H1 (cell line): ENCODE measurements around the gene TLL1. TPM values are rescaled to one million over a fixed set of nuclear protein-coding genes. Genes with fewer than 3 reads are reported as not detected.

Experiments used
- CTCF ChIA-PET: fragments of 300-600 bp; sonication (Branson Sonifier 250); formaldehyde crosslinking; loops from one replicate; lab custom pipeline; 2021; ENCODE audit not compliant: partially characterized antibody; lab: Charles Lee
- POLR2A ChIA-PET: fragments of 300-600 bp; sonication (Branson Sonifier 250); formaldehyde crosslinking; loops from one replicate; lab custom pipeline; 2021; ENCODE audit warnings: inconsistent platforms; ENCODE audit not compliant: partially characterized antibody; lab: Charles Lee
- DNase-seq, 2 experiments: peaks; one replicate each; pipeline versions ENCODE4 v3.0.0 to v3.0.0-alpha.2; 2010 to 2022; ENCODE audit warnings: low spot score in 2 of 2, low read depth in 1 of 2, mixed read lengths in 1 of 2
- FAIRE-seq: peaks from 2 replicates; lab custom pipeline; 2011; peaks lifted over from hg19 to GRCh38; lab: Jason Lieb, UNC
- H2AFZ ChIP-seq: 2 replicates; pipeline ENCODE4 v1.8.1; 2012; ENCODE audit warnings: low read length, inconsistent platforms
- H2AK5ac ChIP-seq: 2 replicates; pipeline ENCODE4 v1.6.1; 2013; ENCODE audit warnings: low read depth, low read length
- H2BK120ac ChIP-seq: replicated peaks from 2 replicates; pipeline ENCODE3; 2013; ENCODE audit warnings: low read depth, low read length, inconsistent platforms
- H2BK12ac ChIP-seq: 2 replicates; pipeline ENCODE4 v1.6.1; 2013; ENCODE audit warnings: low read depth, low read length
- H2BK15ac ChIP-seq: 2 replicates; pipeline ENCODE4 v1.6.1; 2013; ENCODE audit warnings: low read length
- H2BK20ac ChIP-seq: 2 replicates; pipeline ENCODE4 v1.6.1; 2013; ENCODE audit warnings: low read length
- H2BK5ac ChIP-seq: 2 replicates; pipeline ENCODE4 v1.6.1; 2013; ENCODE audit warnings: low read depth, low read length
- H3K14ac ChIP-seq: 2 replicates; pipeline ENCODE4 v1.6.1; 2013; ENCODE audit warnings: inconsistent platforms; ENCODE audit not compliant: insufficient read length
- H3K18ac ChIP-seq: 2 replicates; pipeline ENCODE4 v1.6.1; 2013; ENCODE audit warnings: low read length; ENCODE audit errors: extremely low read depth
- H3K23ac ChIP-seq: 2 replicates; pipeline ENCODE4 v1.6.1; 2013; ENCODE audit warnings: inconsistent platforms; ENCODE audit not compliant: insufficient read length
- H3K23me2 ChIP-seq: 2 replicates; pipeline ENCODE4 v1.6.1; 2013; ENCODE audit warnings: low read depth, low read length
- H3K27ac ChIP-seq: 2 replicates; pipeline ENCODE4 v1.6.1; 2011; ENCODE audit warnings: low read depth, low read length, inconsistent platforms
- H3K27me3 ChIP-seq, 4 experiments: replicated peaks in 1 of 4; 1 replicate in 1 of 4; 2 replicates in 3 of 4; pipeline versions ENCODE4 v1.6.1 to v1.8.1; 2011 to 2013; ENCODE audit warnings: low read length in 3 of 4, mild to moderate bottlenecking in 3 of 4, inconsistent platforms in 2 of 4, mixed read lengths in 2 of 4, moderate library complexity in 1 of 4; ENCODE audit not compliant: control insufficient read depth in 3 of 4, insufficient read depth in 3 of 4; ENCODE audit errors: extremely low read depth in 1 of 4
- H3K36me3 ChIP-seq, 4 experiments: 2 replicates each; pipeline versions ENCODE4 v1.6.1 to v1.8.1; 2011 to 2013; ENCODE audit warnings: mild to moderate bottlenecking in 4 of 4, low read length in 3 of 4, moderate library complexity in 2 of 4, control low read depth in 1 of 4, inconsistent platforms in 1 of 4; ENCODE audit not compliant: insufficient read depth in 4 of 4, control insufficient read depth in 2 of 4
- H3K4ac ChIP-seq: replicated peaks from 2 replicates; pipeline ENCODE3; 2013; ENCODE audit warnings: low read length, low read depth, mixed read lengths, inconsistent platforms; ENCODE audit not compliant: insufficient read length
- H3K4me1 ChIP-seq, 4 experiments: replicated peaks in 1 of 4; 1 replicate in 1 of 4; 2 replicates in 3 of 4; pipeline versions ENCODE4 v1.6.1 to v1.8.1; 2011 to 2013; ENCODE audit warnings: low read length in 3 of 4, inconsistent platforms in 2 of 4, mixed read lengths in 1 of 4; ENCODE audit not compliant: insufficient read depth in 4 of 4, control insufficient read depth in 3 of 4
- H3K4me2 ChIP-seq, 2 experiments: 2 replicates each; pipeline versions ENCODE4 v1.6.1 to v1.8.1; 2011 to 2013; ENCODE audit warnings: low read depth in 2 of 2, low read length in 2 of 2, control low read depth in 1 of 2, inconsistent platforms in 1 of 2, mild to moderate bottlenecking in 1 of 2; ENCODE audit not compliant: insufficient read depth in 1 of 2
- H3K4me3 ChIP-seq, 4 experiments: fragments of 200-600, 300-600 bp in 1 of 4; sonication (generic), shearing (Covaris generic), sonication (Bioruptor Twin) in 1 of 4; 2 replicates each; pipeline versions ENCODE4 v1.5.1 to v1.8.1; 2011 to 2016; ENCODE audit warnings: low read length in 4 of 4, low read depth in 3 of 4, control low read depth in 2 of 4, inconsistent platforms in 2 of 4, mild to moderate bottlenecking in 2 of 4, mixed read lengths in 1 of 4, moderate library complexity in 1 of 4; ENCODE audit not compliant: insufficient read depth in 2 of 4; ENCODE audit errors: extremely low read depth in 1 of 4
- H3K56ac ChIP-seq: replicated peaks from 2 replicates; pipeline ENCODE3; 2013; ENCODE audit warnings: low read depth, mild to moderate bottlenecking, mixed read lengths, low read length, inconsistent platforms; ENCODE audit not compliant: insufficient read length
- H3K79me1 ChIP-seq: 2 replicates; pipeline ENCODE4 v1.6.1; 2013; ENCODE audit warnings: low read depth, low read length, control low read depth
- H3K79me2 ChIP-seq, 2 experiments: 2 replicates each; pipeline versions ENCODE4 v1.6.1 to v1.8.1; 2012 to 2013; ENCODE audit warnings: low read length in 2 of 2, mild to moderate bottlenecking in 2 of 2, inconsistent platforms in 1 of 2; ENCODE audit not compliant: insufficient read depth in 2 of 2, control insufficient read depth in 1 of 2
- H3K9ac ChIP-seq, 4 experiments: replicated peaks in 1 of 4; 1 replicate in 1 of 4; 2 replicates in 3 of 4; pipeline versions ENCODE4 v1.6.1 to v1.8.1; 2011 to 2013; ENCODE audit warnings: low read depth in 3 of 4, low read length in 3 of 4, control low read depth in 2 of 4, mild to moderate bottlenecking in 2 of 4, moderate library complexity in 2 of 4, inconsistent platforms in 1 of 4; ENCODE audit errors: extremely low read depth in 1 of 4
- H3K9me3 ChIP-seq, 2 experiments: 2 replicates each; pipeline versions ENCODE4 v1.6.1 to v1.8.1; 2012 to 2013; ENCODE audit warnings: mild to moderate bottlenecking in 2 of 2, moderate library complexity in 2 of 2, control low read depth in 1 of 2, inconsistent platforms in 1 of 2, low read depth in 1 of 2, low read length in 1 of 2, mixed read lengths in 1 of 2; ENCODE audit not compliant: insufficient read depth in 2 of 2
- H4K20me1 ChIP-seq, 2 experiments: replicated peaks in 1 of 2; 2 replicates each; pipeline versions ENCODE3 to v1.8.1; 2011 to 2013; ENCODE audit warnings: inconsistent platforms in 2 of 2, low read length in 2 of 2, mild to moderate bottlenecking in 1 of 2; ENCODE audit not compliant: insufficient read depth in 2 of 2, control insufficient read depth in 1 of 2
- H4K5ac ChIP-seq: 2 replicates; pipeline ENCODE4 v1.6.1; 2013; ENCODE audit warnings: low read length, low read depth, mixed read lengths, inconsistent platforms; ENCODE audit not compliant: insufficient read length
- H4K8ac ChIP-seq: 2 replicates; pipeline ENCODE4 v1.8.0; 2013; ENCODE audit warnings: mild to moderate bottlenecking, moderate library complexity, low read length, inconsistent platforms; ENCODE audit not compliant: insufficient read depth; ENCODE audit errors: extremely low read depth
- H4K91ac ChIP-seq: replicated peaks from 2 replicates; pipeline ENCODE3; 2013; ENCODE audit warnings: low read length, mixed read lengths, inconsistent platforms; ENCODE audit not compliant: insufficient read length
- CBX8 ChIP-seq: fragments of 300-800, 300-1000 bp; sonication (generic); IDR thresholded peaks from 2 replicates; pipeline ENCODE4 v1.7.1; 2016; ENCODE audit warnings: low read depth, low read length, borderline replicate concordance
- CTBP2 ChIP-seq: IDR thresholded peaks from 2 replicates; pipeline ENCODE4 v1.7.0; 2011; ENCODE audit warnings: borderline replicate concordance, mild to moderate bottlenecking, moderate library complexity, mixed read lengths, low read length; ENCODE audit not compliant: insufficient read depth, insufficient read length
- FOSL1 ChIP-seq: IDR thresholded peaks from 2 replicates; pipeline ENCODE4 v1.6.1; 2011; ENCODE audit warnings: mild to moderate bottlenecking, low read depth, low read length, moderate library complexity; ENCODE audit not compliant: insufficient read depth
- KDM4A ChIP-seq: IDR thresholded peaks from one replicate; pipeline ENCODE4 v1.7.1; 2012; ENCODE audit warnings: low read depth, mild to moderate bottlenecking, moderate library complexity, low read length, inconsistent platforms; ENCODE audit not compliant: severe bottlenecking
- MAX ChIP-seq: IDR thresholded peaks from 2 replicates; pipeline ENCODE4 v1.6.1; 2012; ENCODE audit warnings: inconsistent platforms
- SAP30 ChIP-seq: fragments of 300-600 bp; sonication (generic); IDR thresholded peaks from 2 replicates; pipeline ENCODE4 v1.7.1; 2012; ENCODE audit warnings: low read length, moderate library complexity, mild to moderate bottlenecking, inconsistent platforms; ENCODE audit not compliant: insufficient read depth, insufficient replicate concordance
- SIN3A ChIP-seq, 2 experiments: IDR thresholded peaks in 1 of 2; conservative IDR thresholded peaks in 1 of 2; 2 replicates each; pipeline ENCODE4 v1.6.1; 2011 to 2012; ENCODE audit warnings: low read length in 2 of 2, improper control_type of control experiment in 1 of 2, low read depth in 1 of 2, mild to moderate bottlenecking in 1 of 2
- SP4 ChIP-seq: IDR thresholded peaks from 2 replicates; pipeline ENCODE4 v1.6.1; 2012; ENCODE audit warnings: low read length, inconsistent platforms
- WGBS, 2 experiments: shearing (Covaris generic) in 1 of 2; methylation state at CpG; one replicate each; pipeline versions ENCODE4 v1.1.6 to v1.1.7; 2013 to 2015; ENCODE audit warnings: low lambda C conversion rate in 2 of 2, mixed read lengths in 2 of 2, inconsistent platforms in 1 of 2, low coverage in 1 of 2, missing lambda C conversion rate in 1 of 2; ENCODE audit not compliant: insufficient replicate concordance in 2 of 2, insufficient coverage in 1 of 2, insufficient read length in 1 of 2; ENCODE audit errors: extremely low coverage in 1 of 2, missing lambda C conversion rate in 1 of 2; 5-methylcytosine and 5-hydroxymethylcytosine counted together
- polyA plus RNA-seq, 7 experiments: library from polyadenylated mRNA; depleted of rRNA in 3 of 7; stranded (reverse) in 5 of 7; unstranded in 2 of 7; fragments of >200 nt in 5 of 7; fragments of 200-250 nt in 2 of 7; gene quantifications; 1 replicate in 5 of 7; 2 replicates in 1 of 7; 4 replicates in 1 of 7; pipeline versions ENCODE4 v1.2.1 to v1.2.3, GENCODE V29; 2011 to 2013; ENCODE audit warnings: missing spikeins in 2 of 7, mixed read lengths in 2 of 7
- total RNA-seq: library from RNA; stranded (reverse); fragmentation: NEBNext Ultra II Directional; extraction: Animal tissue kit (Norgen Biotek cat#: 25700); gene quantifications from 2 replicates; pipeline ENCODE4 v1.2.1, GENCODE V29; 2021
- TF ChIP-seq, protein P1 (sequence below): IDR thresholded peaks from 2 replicates; pipeline ENCODE4 v1.6.1; 2011; ENCODE audit warnings: low read length, improper control_type of control experiment
- TF ChIP-seq, protein P2 (sequence below), 3 experiments: IDR thresholded peaks; 1 replicate in 2 of 3; 2 replicates in 1 of 3; pipeline versions ENCODE4 v1.5.1 to v1.6.1; 2011; ENCODE audit warnings: low read length in 3 of 3, mild to moderate bottlenecking in 3 of 3, inconsistent platforms in 2 of 3, low read depth in 1 of 3, moderate library complexity in 1 of 3; ENCODE audit not compliant: insufficient read depth in 1 of 3; ENCODE audit errors: control extremely low read depth in 1 of 3

Gene TLL1
- total and polyA plus RNA-seq, 2 of the 8 experiments (the other 6 are each of a cell fraction or from before 2014, with no cell fraction given): 0.18 to 1.1 TPM

DNA sequence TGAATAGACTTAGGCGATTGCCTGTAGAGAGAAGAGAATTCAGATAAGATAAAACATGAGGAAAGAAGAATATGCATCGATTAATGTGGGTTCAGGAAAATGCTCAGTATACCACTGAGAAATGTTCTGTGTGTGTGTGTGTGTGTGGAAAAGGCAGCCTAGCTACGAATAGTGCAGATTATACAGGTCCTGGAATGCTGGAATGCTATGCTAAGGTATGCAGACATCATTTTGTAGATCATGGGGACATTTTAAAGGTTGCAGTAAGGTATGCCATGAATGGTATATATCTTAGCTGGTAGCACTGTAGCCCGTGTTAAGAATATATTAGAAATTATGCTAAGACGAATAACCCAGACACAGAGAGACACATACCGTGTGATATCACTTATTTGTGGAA is 267.9 kb downstream of the TLL1 start:
- Histone ChIP-seq H3K27me3 (no peaks in the 10 kb centered on the region), H3K9ac (no peak overlapping the region), H2BK15ac (no peak overlapping the region), H2AFZ (no peak overlapping the region), H3K56ac (no peak overlapping the region), H3K23ac (no peak overlapping the region), H3K79me1 (no peaks in the 10 kb centered on the region), H3K4ac (no peak overlapping the region), H2BK5ac (no peak overlapping the region), H4K8ac (no peak overlapping the region), H2BK120ac (no peak overlapping the region), H3K4me1 (no peaks in the 10 kb centered on the region), H4K91ac (no peak overlapping the region), H2BK20ac (no peak overlapping the region), H3K14ac (no peak overlapping the region), H4K20me1 (no peaks in the 10 kb centered on the region), H2AK5ac (no peak overlapping the region), H3K36me3 (no peaks in the 10 kb centered on the region), H3K4me2 (no peak overlapping the region), H3K4me3 (no peak overlapping the region), H3K18ac (no peak overlapping the region), H3K9me3 (no peaks in the 10 kb centered on the region), H3K79me2 (no peaks in the 10 kb centered on the region), H3K27ac (no peak overlapping the region), H4K5ac (no peak overlapping the region), H2BK12ac (no peak overlapping the region), H3K23me2 (no peaks in the 10 kb centered on the region)
- ChIA-PET POLR2A (no interaction called here), CTCF (no interaction called here)
- FAIRE-seq (no peak), DNase-seq (no peak)
- WGBS, 2 experiments: 89% methylated on average over 6 of the region's 6 CpGs; no CpG with 5 or more reads in 1 of the 2 experiments
- TF ChIP-seq, protein P1, sequence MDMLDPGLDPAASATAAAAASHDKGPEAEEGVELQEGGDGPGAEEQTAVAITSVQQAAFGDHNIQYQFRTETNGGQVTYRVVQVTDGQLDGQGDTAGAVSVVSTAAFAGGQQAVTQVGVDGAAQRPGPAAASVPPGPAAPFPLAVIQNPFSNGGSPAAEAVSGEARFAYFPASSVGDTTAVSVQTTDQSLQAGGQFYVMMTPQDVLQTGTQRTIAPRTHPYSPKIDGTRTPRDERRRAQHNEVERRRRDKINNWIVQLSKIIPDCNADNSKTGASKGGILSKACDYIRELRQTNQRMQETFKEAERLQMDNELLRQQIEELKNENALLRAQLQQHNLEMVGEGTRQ: no peak
- TF ChIP-seq SAP30 (no peak), SIN3A (conservative IDR thresholded peaks at IDR 0.05 in 1 of 2, IDR thresholded peaks at IDR 0.05 in 1 of 2; ENCODE audit: low read depth in 1 of 2, low read length in 2 of 2) (no peak), MAX (no peak), KDM4A (no peak), CTBP2 (no peak), CBX8 (no peak), FOSL1 (no peak), SP4 (no peak)
- TF ChIP-seq, protein P2, sequence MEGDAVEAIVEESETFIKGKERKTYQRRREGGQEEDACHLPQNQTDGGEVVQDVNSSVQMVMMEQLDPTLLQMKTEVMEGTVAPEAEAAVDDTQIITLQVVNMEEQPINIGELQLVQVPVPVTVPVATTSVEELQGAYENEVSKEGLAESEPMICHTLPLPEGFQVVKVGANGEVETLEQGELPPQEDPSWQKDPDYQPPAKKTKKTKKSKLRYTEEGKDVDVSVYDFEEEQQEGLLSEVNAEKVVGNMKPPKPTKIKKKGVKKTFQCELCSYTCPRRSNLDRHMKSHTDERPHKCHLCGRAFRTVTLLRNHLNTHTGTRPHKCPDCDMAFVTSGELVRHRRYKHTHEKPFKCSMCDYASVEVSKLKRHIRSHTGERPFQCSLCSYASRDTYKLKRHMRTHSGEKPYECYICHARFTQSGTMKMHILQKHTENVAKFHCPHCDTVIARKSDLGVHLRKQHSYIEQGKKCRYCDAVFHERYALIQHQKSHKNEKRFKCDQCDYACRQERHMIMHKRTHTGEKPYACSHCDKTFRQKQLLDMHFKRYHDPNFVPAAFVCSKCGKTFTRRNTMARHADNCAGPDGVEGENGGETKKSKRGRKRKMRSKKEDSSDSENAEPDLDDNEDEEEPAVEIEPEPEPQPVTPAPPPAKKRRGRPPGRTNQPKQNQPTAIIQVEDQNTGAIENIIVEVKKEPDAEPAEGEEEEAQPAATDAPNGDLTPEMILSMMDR (IDR thresholded peaks at IDR 0.05; ENCODE audit: control extremely low read depth in 1 of 3, insufficient read depth in 1 of 3, low read depth in 1 of 3, low read length in 3 of 3): no peak
